HG02623 (cell line): ENCODE measurements around the gene AADACL3.
"Not testable (repeated sequence)": the region's sequence is repeated elsewhere in the genome, so short reads cannot be mapped to it uniquely, and the experiment has no call there.

Experiments used
- ATAC-seq: cut with Tn5 transposase; IDR thresholded peaks from one replicate; pipeline ENCODE4 v1.9.1; 2021; ENCODE audit warnings: moderate library complexity; ENCODE audit not compliant: unreplicated experiment

Gene AADACL3

GRCh38 chr1:12714710-12715475, 1.0 kb upstream of the AADACL3 start:
- no peak for ATAC-seq

GRCh38 chr1:12717301-12717838, 1.5 kb downstream of the AADACL3 start:
- no peak for ATAC-seq

DNA sequence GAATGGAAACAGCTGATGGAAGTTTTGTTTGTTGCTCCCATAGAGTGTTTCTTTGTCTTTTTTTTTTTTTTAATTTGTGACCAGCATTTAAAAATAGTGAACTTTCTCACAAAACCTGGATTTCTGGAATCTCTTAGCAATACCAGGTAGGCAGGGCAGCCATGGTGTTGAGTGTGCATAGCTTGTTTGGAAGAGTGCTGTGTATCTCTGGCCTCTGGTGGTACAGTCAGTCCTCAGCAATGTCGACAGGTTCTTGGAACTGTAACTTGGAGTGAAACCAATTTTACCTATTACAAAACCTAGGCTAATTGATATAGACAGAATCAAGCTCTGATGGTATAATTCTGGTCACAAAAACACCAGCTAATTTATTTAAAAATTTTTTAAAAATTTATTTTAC, 6.7 kb downstream of the AADACL3 start:
- ATAC-seq, result no peak

DNA sequence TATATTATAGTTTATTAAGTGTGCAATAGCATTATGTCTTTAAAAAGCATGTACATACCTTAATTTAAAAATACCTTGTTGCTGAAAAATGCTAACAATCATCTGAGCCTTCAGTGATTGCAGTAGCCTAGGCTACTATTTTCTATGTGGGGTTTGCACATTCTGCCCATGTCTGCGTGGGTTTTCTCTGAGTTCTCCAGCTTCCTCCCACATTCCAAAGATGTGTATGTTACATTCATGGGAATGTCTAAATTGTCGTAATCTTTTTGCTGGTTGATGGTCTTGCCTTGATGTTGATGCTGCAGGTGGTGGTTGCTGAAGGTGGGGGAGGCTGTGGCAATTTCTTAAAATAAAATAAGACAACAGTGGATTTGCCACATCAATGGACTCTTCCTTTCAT, 12.5 kb downstream of the AADACL3 start:
- no peak for ATAC-seq

DNA sequence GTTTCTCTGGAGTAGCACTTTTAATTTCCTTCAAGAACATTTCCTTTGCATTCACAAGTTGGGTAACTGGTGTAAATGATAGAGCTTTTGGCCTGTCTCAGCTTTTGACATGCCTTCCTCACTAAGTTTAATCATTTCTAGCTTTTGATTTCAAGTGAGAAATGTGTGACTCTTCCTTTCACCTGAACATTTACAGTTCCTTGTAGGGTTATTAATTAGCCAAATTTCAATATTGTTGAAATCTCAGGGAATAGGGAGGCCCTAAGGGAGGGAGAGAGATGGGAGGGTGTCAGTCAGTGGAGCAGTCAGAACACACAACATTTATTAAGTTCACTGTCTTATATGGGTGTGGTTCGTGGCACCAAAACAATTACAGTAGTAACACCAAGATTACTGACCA, 14.2 kb downstream of the AADACL3 start:
- no peak for ATAC-seq

- not testable (repeated sequence) for ATAC-seq
These were observed 15.2 kb downstream of the AADACL3 start for GRCh38 chr1:12731084-12731483.

GRCh38 chr1:12734651-12735050, 18.7 kb downstream of the AADACL3 start:
- no peak for ATAC-seq

DNA sequence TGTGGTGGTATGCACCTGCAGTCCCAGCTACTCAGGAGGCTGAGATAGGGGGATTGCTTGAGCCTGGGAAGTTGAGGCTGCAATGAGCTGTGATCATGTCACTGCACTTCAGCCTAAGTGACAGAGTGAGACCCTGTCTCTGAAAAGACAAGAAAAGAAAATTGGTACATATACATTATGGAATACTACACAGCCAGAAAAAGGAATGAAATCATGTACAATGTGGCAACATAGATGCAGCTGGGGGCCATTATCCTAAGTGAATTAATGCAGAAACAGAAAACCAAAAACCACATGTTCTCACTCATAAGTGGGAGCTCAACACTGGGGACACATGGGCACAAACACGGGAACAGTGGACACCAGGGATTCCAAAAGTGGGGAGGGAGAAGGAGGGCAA, 23.0 kb downstream of the AADACL3 start:
- ATAC-seq, result no peak

DNA sequence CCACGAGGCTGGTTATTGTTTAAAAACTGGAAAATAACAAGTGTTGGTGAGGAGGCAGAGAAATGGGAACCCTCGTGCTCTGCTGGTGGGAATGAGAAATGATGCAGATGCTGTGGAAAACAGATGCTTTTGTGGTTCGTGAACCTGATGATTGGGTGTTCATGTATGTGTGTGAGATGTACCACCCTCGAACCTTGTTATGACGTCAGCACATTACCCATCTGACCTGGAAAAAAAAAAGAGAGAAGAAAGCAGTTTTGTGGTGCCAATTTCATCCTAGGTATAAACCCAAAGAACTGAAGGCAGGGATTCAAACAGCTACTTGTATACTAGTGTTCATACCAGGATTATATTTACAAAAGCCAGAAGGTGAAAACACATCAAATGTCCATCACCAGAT, 23.7 kb downstream of the AADACL3 start:
- ATAC-seq, result no peak

GRCh38 chr1:12741946-12742345, 26.0 kb downstream of the AADACL3 start:
- ATAC-seq, result no peak

DNA sequence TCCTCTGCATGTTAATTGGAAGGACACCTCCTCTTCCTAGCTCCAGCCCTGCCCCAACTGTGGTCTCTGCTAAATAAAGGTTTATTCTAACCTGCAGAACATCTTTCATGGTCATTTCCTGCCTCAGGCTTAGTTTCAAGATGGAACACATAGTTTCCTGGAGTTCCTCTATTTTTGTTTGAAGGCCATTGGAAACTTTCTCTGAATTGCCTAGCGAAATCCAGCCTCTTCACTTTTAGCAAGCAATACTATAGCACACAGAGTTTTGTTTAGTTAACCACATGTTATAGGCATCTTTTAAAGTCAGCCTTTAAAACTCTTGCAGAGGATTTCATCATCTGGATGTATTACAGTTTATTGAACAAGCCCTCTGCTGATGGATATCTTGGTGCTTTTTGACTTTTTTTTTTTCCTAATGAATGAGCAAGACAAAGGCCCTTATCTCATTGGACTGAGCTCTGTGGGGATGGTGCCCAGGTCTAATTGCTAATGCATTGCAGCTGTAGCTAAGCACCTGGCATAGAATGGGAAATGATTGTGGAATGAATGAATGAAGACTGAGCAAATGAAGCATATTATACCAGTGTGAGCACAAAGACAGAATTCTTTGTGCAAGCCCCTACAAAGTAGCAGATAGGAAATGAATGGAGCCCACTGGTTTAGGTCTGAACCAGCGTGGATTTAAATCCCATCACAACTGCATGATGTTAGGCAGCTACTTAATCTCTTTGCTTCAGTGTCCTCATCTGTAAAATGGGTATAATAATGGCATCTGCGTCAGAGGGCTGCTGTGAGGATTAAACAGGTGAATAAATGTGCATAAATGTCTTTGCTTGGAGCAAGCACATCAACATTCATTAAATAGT, 29.4 kb downstream of the AADACL3 start:
- ATAC-seq, result no peak

DNA sequence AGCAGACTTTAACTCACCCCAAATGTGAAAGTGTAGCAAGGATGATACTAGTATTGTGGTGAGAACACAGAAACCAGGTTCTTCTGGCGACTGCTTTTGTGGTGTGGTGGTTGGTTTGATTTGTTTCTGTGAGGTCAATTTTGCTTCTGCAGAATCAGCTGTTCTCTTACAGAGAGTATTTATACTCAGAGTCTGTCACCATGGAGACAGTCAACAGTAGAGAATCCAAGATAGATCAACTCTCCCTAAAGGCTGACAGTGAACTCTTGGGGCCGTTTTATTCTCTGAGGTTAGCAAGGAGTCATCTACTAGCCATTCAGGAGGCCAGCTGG, 30.0 kb downstream of the AADACL3 start, which contains the start of gene CFAP107:
Gene CFAP107 (plus strand): TSS at position 209 of the 332 bp plus-strand sequence. CDS start 231 bp downstream, outside the sequence.
- ATAC-seq, result no peak

DNA sequence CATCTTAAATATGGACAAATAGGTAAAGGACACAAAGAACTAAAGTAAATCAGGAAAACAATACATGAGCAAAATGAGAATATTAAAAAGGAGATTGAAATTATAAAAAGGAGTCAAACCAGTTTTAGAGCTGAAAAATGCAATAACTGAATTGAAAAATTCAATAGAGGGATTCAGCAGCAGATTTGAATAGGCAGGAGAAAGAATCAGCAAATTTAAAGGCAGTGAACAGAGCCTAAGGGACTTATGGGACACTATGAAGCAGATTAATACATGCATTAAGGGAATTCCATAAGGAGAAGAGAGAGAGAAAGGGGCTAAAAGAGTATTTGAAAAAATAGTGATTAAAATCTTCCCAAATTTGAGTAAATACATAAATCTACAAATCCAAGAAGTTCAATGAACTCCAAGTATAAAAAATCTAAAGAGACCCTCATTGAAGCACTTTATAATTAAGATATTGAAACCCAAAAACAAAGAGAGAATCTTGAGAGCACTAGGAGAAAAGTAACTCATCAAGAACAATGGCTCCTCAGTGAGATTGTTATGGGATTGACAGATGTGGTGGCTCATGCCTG, 33.0 kb downstream of the AADACL3 start:
- ATAC-seq, result no peak

DNA sequence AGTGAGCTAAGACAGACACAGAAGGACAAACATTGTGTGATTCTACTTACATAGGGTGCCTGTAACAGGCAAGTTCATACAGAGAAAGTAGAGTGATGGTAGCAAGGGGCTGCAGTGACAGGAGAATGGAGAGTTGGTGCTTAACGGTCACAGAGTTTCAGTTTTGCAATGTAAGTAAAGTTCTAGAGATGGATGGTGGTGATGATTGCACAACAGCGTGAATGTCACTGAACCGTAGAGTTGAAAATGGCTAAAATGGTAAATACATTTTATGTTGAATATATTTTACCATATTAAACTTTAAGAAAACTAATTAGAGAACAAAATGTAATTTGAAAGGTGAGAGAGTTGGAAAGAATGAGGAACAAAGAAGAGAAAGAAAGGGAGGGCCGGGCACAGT, 38.8 kb downstream of the AADACL3 start:
- ATAC-seq, result no peak

- no peak for ATAC-seq
These were observed 40.4 kb downstream of the AADACL3 start for GRCh38 chr1:12756273-12756672.

- ATAC-seq, result no peak
These were observed 41.0 kb downstream of the AADACL3 start for GRCh38 chr1:12756768-12757413.

- ATAC-seq, result no peak
These were observed 41.9 kb downstream of the AADACL3 start for GRCh38 chr1:12757836-12758235.

DNA sequence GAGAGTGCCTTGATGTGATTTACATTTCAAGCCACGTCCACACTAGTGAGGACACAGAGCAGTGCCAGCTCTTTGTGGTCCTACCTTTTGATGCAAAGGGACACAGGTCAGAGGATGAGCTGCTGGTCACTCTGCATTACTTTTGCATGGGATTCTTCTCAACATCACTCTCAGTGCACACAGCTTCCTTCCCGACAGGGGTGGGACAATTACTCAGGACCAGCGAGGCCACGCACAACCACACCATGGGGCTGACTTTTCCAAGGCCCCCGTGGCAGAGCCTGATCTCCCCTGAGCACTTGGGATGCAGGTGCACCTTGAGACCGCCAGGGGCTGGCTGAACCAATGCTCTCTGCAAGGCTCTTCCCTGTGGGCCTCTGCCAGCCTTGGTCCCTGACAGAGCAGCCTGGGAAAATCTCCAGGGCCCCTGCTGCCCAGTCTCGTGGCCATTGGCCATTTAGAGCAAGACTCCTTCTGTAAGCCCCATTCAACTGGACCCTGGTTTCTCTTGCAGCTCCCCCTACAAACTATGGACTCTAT, 44.4 kb downstream of the AADACL3 start:
- no peak for ATAC-seq

DNA sequence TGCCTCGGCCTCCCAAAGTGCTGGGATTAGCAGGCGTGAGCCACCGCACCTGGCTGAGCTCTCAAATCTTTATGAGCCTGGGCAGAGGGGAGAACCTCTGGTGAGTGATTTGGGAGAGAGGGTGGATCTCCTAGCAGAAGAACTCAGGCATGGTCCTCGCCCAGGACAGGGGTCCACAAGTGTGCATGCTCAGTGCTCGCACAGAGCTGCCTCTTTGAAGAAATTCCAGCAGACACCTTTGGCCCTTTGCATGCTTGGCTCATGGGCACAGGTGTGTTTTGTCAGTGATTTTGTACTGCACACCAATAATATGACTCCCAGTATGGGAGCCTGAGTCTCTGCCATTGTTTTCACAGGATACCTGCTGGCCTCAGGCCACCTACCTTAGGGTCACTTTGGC, 45.9 kb downstream of the AADACL3 start:
- ATAC-seq, result no peak

- ATAC-seq, result no peak
These were observed 46.9 kb downstream of the AADACL3 start for GRCh38 chr1:12762766-12763165.

DNA sequence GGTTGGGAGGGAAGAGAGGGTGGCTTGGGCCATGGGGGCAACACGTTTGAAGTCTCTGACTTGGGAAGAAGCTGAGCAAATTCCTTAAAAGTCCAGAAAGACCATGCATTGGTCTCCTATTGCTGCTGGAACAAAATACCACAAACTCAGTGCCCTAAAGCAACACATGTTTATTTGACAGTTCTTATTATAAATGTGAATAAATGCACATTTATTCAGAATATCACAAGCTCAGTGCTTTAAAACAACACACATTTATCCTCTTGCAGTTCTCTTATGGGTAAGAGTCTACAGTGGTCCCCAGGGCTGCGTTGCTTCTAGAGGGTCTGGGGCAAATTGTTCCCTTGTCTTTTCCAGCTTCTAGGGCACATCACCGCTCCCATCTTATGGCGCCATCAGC, 47.6 kb downstream of the AADACL3 start:
- no peak for ATAC-seq
